ENCODE results near the gene CTSV. TPM values are rescaled to one million over a fixed set of nuclear protein-coding genes. Genes with fewer than 3 reads are reported as not detected.
A peak's percentile ranks its signal among the peaks of the same experiment; 100 is the strongest.

Gene CTSV
- total RNA-seq, 1 experiment from 2014 or later: 127 TPM

DNA sequence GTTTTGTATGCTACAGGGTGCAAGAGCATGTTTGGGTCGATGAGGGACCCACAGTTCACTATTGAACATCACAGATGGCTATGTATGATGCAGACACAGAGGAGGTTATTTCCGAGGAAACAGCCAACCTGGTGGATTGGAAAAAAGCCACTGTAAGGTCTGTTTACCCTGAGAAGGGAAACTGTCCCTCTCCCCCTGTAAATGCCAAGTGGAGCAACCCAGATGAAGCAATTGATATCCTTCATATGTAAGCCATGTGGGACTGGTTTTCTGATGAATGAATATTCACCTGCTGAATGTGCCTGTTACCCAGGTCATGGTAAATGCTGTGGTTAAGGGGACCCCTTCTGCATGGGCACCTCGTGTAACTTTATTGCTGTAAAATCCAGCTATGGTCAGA is 14.8 kb upstream of the CTSV start:
- Mint-ChIP-seq H3K27ac (ENCODE audit: unreplicated experiment) (no peak overlapping the region), H3K4me3 (ENCODE audit: unreplicated experiment) (no peak overlapping the region), H3K36me3 (ENCODE audit: insufficient read depth, unreplicated experiment) (no peaks in the 10 kb centered on the region), H3K4me1 (ENCODE audit: low read depth, unreplicated experiment) (peaks cover 6% of the 10 kb centered on the region), H3K27me3 (ENCODE audit: insufficient read depth, unreplicated experiment) (no peaks in the 10 kb centered on the region), H3K9me3 (ENCODE audit: unreplicated experiment) (no peaks in the 10 kb centered on the region)
- no peaks in the 10 kb centered on the region for H3K27me3 ChIP-seq (replicated peaks; ENCODE audit: control insufficient read depth, insufficient read depth, low read length)
- TF ChIP-seq, protein P1, sequence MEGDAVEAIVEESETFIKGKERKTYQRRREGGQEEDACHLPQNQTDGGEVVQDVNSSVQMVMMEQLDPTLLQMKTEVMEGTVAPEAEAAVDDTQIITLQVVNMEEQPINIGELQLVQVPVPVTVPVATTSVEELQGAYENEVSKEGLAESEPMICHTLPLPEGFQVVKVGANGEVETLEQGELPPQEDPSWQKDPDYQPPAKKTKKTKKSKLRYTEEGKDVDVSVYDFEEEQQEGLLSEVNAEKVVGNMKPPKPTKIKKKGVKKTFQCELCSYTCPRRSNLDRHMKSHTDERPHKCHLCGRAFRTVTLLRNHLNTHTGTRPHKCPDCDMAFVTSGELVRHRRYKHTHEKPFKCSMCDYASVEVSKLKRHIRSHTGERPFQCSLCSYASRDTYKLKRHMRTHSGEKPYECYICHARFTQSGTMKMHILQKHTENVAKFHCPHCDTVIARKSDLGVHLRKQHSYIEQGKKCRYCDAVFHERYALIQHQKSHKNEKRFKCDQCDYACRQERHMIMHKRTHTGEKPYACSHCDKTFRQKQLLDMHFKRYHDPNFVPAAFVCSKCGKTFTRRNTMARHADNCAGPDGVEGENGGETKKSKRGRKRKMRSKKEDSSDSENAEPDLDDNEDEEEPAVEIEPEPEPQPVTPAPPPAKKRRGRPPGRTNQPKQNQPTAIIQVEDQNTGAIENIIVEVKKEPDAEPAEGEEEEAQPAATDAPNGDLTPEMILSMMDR (IDR thresholded peaks at IDR 0.05; ENCODE audit: insufficient read depth in 1 of 2, low read depth in 1 of 2, low read length in 1 of 2, severe bottlenecking in 1 of 2, unreplicated experiment in 1 of 2): no peak
- H3K36me3 ChIP-seq (ENCODE audit: control insufficient read depth, insufficient read depth, low read length): no peaks in the 10 kb centered on the region
- DNase-seq: no peak
- no peak overlapping the region for H3K4me3 ChIP-seq (ENCODE audit: low read depth, low read length)
- no TSS peak for BruUV-seq (replicated peaks)
- CTCF ChIA-PET: no interaction called here
- H3K9me3 ChIP-seq: no peaks in the 10 kb centered on the region
- H3K4me1 ChIP-seq: peaks cover 6% of the 10 kb centered on the region; the same call in 1 of the 2 replicates
- intact Hi-C loops (cut with micrococcal nuclease; ENCODE audit: unreplicated experiment): no loop called here
- POLR2A ChIA-PET: no interaction called here

DNA sequence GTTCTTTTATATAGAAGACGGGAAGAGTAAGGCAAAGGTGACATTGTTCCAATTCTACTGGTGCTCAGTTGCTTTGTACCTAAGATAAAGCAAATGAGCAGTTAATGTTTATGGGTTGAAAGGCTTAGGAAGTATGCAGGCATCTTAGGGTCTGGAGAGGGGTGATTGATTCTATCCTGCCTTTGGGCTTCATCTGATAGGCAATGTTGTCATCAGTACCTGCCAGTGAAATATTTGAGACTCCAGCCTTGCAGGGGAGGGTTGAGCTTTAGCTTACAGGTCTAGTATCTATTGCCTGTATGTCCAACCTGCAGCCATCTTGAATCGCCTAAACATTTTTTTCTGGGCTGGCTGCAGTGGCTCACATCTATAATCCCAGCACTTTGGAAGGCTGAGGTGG is 13.8 kb upstream of the CTSV start:
- Mint-ChIP-seq H3K27me3 (ENCODE audit: insufficient read depth, unreplicated experiment) (no peaks in the 10 kb centered on the region), H3K4me1 (ENCODE audit: low read depth, unreplicated experiment) (peaks cover 6% of the 10 kb centered on the region), H3K9me3 (ENCODE audit: unreplicated experiment) (no peaks in the 10 kb centered on the region), H3K27ac (ENCODE audit: unreplicated experiment) (no peak overlapping the region), H3K36me3 (ENCODE audit: insufficient read depth, unreplicated experiment) (no peaks in the 10 kb centered on the region), H3K4me3 (ENCODE audit: unreplicated experiment) (no peak overlapping the region)
- no peak for DNase-seq
- ChIA-PET CTCF (interaction anchor here (0.6 kb wide), 1 partner anchor 416 kb away, joined by 4 read pairs; no protein-coding TSS in a partner anchor), POLR2A (no interaction called here)
- Histone ChIP-seq H3K4me1 (peaks cover 6% of the 10 kb centered on the region; the same call in 1 of the 2 replicates), H3K36me3 (ENCODE audit: control insufficient read depth, insufficient read depth, low read length) (no peaks in the 10 kb centered on the region), H3K9me3 (no peaks in the 10 kb centered on the region), H3K27me3 (replicated peaks; ENCODE audit: control insufficient read depth, insufficient read depth, low read length) (no peaks in the 10 kb centered on the region), H3K4me3 (ENCODE audit: low read depth, low read length) (no peak overlapping the region)
- BruUV-seq (replicated peaks): no TSS peak
- TF ChIP-seq, protein P1 (IDR thresholded peaks at IDR 0.05; ENCODE audit: insufficient read depth in 1 of 2, low read depth in 1 of 2, low read length in 1 of 2, severe bottlenecking in 1 of 2, unreplicated experiment in 1 of 2): no peak
- intact Hi-C loops (cut with micrococcal nuclease; ENCODE audit: unreplicated experiment): no loop called here

DNA sequence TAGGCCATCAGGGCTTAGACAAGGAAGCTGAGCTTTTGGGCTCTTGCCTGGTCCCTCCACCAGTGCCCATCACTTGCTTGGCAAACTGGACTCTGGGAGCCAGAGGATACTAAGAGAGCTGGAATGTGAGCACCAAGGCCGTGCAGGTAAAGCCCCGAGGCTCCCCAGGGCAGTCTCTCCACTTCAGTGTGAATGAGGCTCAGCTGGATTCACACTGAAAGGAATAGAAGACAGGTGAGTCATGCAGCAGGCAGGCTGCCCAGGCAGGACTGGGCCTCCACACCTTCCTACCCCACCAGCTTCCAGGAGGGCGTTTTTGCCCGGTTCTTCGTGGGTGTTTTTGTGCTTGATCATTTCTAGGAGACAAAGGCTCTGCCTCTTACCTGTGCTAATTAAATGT is 7.3 kb upstream of the CTSV start:
- Mint-ChIP-seq H3K4me1 (ENCODE audit: low read depth, unreplicated experiment) (peaks cover 36% of the 10 kb centered on the region), H3K4me3 (ENCODE audit: unreplicated experiment) (no peak overlapping the region), H3K9me3 (ENCODE audit: unreplicated experiment) (no peaks in the 10 kb centered on the region), H3K27ac (ENCODE audit: unreplicated experiment) (peak overlapping the region; percentile 83), H3K36me3 (ENCODE audit: insufficient read depth, unreplicated experiment) (peaks cover 6% of the 10 kb centered on the region), H3K27me3 (ENCODE audit: insufficient read depth, unreplicated experiment) (no peaks in the 10 kb centered on the region)
- no TSS peak for BruUV-seq (replicated peaks)
- Histone ChIP-seq H3K27me3 (replicated peaks; ENCODE audit: control insufficient read depth, insufficient read depth, low read length) (no peaks in the 10 kb centered on the region), H3K9me3 (peaks cover 6% of the 10 kb centered on the region), H3K4me1 (peaks cover 39% of the 10 kb centered on the region), H3K36me3 (ENCODE audit: control insufficient read depth, insufficient read depth, low read length) (peaks cover 2% of the 10 kb centered on the region; the same call in 1 of the 2 replicates), H3K4me3 (ENCODE audit: low read depth, low read length) (no peak overlapping the region)
- TF ChIP-seq, protein P1 (IDR thresholded peaks at IDR 0.05; ENCODE audit: insufficient read depth in 1 of 2, low read depth in 1 of 2, low read length in 1 of 2, severe bottlenecking in 1 of 2, unreplicated experiment in 1 of 2): no peak
- POLR2A ChIA-PET: no interaction called here
- CTCF ChIA-PET: interaction anchor here (0.9 kb wide), 1 partner anchor 170 kb away, joined by 3 read pairs; no protein-coding TSS in a partner anchor
- intact Hi-C loops (cut with micrococcal nuclease; ENCODE audit: unreplicated experiment): loop anchor here (10.0 kb wide), 1 partner anchor 189 kb away; no protein-coding TSS in a partner anchor
- DNase-seq: peak; percentile 79 to 89

Data from Caco-2 (cell line).